ENCODE results near the gene CLOCK. TPM values are rescaled to one million over a fixed set of nuclear protein-coding genes. Genes with fewer than 3 reads are reported as not detected.

CLOCK gene
- total RNA-seq, 2 experiments from 2014 or later = 1.9 to 9.0 TPM

DNA sequence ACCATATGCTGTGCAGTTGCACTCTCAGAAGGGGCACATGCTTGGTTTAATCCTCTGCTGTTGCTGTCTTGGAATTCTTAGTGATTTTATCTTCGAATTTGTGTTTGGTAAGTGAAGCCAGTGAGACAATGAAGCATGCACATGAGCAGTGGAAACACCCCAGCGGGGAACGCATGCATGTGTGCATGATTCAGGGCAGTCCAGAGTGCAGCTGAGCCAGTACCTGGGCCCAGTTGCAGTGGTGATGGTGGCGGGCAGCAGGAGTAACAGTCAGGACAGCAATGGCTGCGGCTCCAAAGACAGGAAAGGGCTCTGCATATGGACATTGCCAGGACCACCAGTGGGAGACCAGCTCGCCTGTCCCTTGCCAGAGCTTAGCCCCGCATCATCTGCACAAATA, 165.2 kb downstream of the CLOCK start:
- H3K4me3 ChIP-seq (ENCODE audit: low read depth, low read length, poor library complexity, severe bottlenecking) = no peak overlapping the region
- no peak for DNase-seq (ENCODE audit: low spot score)
- H2AFZ ChIP-seq (ENCODE audit: low read length) = no peak overlapping the region
- no peak overlapping the region for H3K4me2 ChIP-seq (ENCODE audit: low read length)
- no peaks in the 10 kb centered on the region for H3K9me3 ChIP-seq (ENCODE audit: low read length)
- CTCF ChIA-PET (ENCODE audit: unreplicated experiment) = no interaction called here
- BruUV-seq (replicated peaks) = no TSS peak
- H3K36me3 ChIP-seq (ENCODE audit: insufficient read depth, low read length) = no peaks in the 10 kb centered on the region
- no peak overlapping the region for H3K27ac ChIP-seq (ENCODE audit: low read depth, low read length, poor library complexity, severe bottlenecking)
- H4K20me1 ChIP-seq (ENCODE audit: insufficient read depth, low read length) = no peaks in the 10 kb centered on the region
- H3K9me2 ChIP-seq (ENCODE audit: insufficient read depth, low read length) = no peaks in the 10 kb centered on the region
- intact Hi-C loops (cut with micrococcal nuclease; ENCODE audit: unreplicated experiment) = no loop called here
- H3K4me1 ChIP-seq (ENCODE audit: insufficient read depth, low read length, poor library complexity, severe bottlenecking) = peaks cover 5% of the 10 kb centered on the region
- TF ChIP-seq, protein P1, sequence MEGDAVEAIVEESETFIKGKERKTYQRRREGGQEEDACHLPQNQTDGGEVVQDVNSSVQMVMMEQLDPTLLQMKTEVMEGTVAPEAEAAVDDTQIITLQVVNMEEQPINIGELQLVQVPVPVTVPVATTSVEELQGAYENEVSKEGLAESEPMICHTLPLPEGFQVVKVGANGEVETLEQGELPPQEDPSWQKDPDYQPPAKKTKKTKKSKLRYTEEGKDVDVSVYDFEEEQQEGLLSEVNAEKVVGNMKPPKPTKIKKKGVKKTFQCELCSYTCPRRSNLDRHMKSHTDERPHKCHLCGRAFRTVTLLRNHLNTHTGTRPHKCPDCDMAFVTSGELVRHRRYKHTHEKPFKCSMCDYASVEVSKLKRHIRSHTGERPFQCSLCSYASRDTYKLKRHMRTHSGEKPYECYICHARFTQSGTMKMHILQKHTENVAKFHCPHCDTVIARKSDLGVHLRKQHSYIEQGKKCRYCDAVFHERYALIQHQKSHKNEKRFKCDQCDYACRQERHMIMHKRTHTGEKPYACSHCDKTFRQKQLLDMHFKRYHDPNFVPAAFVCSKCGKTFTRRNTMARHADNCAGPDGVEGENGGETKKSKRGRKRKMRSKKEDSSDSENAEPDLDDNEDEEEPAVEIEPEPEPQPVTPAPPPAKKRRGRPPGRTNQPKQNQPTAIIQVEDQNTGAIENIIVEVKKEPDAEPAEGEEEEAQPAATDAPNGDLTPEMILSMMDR (conservative IDR thresholded peaks at IDR 0.05; ENCODE audit: low read length) = no peak
- TF ChIP-seq EZH2phosphoT487 (IDR thresholded peaks at IDR 0.05; ENCODE audit: borderline replicate concordance, low read depth, low read length) = no peak
- POLR2A ChIA-PET = no interaction called here
- no peaks in the 10 kb centered on the region for H3K79me2 ChIP-seq (ENCODE audit: insufficient read depth, low read depth, low read length)

DNA sequence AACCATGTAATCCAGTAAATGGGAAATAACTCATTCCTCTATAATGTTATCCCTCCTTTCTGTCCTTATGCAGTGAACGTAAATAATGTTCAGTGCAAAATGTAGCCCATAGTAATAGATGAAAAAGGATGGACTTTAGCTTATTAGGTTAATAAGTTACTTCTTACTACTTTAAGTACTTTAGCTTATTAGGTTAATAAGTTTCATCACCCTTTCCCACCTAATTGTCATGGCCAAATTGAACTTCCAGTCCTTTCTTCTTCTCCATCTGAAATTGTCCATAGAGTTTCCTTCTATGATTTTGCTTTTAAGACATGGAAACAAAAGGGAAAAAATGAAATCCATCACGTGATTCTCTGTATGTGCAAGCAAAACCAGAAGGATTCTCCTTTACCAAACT, 166.1 kb downstream of the CLOCK start:
- Histone ChIP-seq H3K4me3 (ENCODE audit: low read depth, low read length, poor library complexity, severe bottlenecking) (no peak overlapping the region), H4K20me1 (ENCODE audit: insufficient read depth, low read length) (no peaks in the 10 kb centered on the region), H3K27ac (ENCODE audit: low read depth, low read length, poor library complexity, severe bottlenecking) (no peak overlapping the region), H3K36me3 (ENCODE audit: insufficient read depth, low read length) (no peaks in the 10 kb centered on the region), H3K4me2 (ENCODE audit: low read length) (no peak overlapping the region), H3K9me3 (ENCODE audit: low read length) (no peaks in the 10 kb centered on the region), H3K79me2 (ENCODE audit: insufficient read depth, low read depth, low read length) (no peaks in the 10 kb centered on the region), H3K4me1 (ENCODE audit: insufficient read depth, low read length, poor library complexity, severe bottlenecking) (no peaks in the 10 kb centered on the region), H3K9me2 (ENCODE audit: insufficient read depth, low read length) (no peaks in the 10 kb centered on the region), H2AFZ (ENCODE audit: low read length) (no peak overlapping the region)
- no peak for DNase-seq (ENCODE audit: low spot score)
- intact Hi-C loops (cut with micrococcal nuclease; ENCODE audit: unreplicated experiment) = no loop called here
- TF ChIP-seq, protein P1 (conservative IDR thresholded peaks at IDR 0.05; ENCODE audit: low read length) = no peak
- no peak for TF ChIP-seq EZH2phosphoT487 (IDR thresholded peaks at IDR 0.05; ENCODE audit: borderline replicate concordance, low read depth, low read length)
- BruUV-seq (replicated peaks) = no TSS peak
- POLR2A ChIA-PET = no interaction called here
- CTCF ChIA-PET (ENCODE audit: unreplicated experiment) = no interaction called here

DNA sequence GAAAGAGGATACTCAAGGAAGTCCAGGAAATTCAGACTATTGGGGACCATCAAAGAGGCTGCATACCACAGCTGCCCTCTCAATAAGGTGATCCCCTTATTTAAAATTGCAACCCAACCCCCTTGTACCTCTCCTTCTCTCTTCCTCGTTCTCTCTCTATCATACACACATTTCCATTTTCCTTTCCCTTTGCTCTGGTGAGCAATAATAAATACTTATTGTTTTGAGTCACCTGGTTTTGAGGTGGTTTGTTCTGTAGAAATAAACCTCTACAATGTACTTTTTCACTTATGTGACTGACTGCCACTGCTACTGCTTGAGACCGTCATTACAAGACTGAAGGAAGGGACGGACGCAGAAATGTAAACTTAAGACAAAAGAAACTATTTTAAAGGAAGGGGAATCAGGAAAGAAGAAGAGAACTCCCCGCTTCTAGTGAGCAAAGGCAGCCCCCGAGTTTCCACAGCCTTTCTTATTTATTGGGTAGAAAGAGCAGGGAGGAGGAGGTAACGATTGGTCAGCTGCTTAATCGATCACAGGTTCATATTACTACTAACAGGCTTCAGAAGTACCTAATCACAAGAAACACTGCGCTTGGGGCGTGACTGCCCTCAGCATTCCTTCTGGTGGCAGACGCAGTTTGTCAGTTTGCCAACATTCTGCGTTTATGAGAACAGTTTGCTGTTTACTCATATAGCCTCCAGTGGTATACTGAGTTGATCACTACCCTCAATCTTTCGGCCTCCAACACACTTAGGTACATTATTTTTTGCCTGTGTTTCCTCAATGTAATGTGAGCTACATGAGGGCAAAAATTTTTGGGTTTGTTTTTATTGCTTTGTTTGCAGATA, 167.9 kb downstream of the CLOCK start:
- H3K9me3 ChIP-seq (ENCODE audit: low read length) = no peaks in the 10 kb centered on the region
- H3K36me3 ChIP-seq (ENCODE audit: insufficient read depth, low read length) = no peaks in the 10 kb centered on the region
- no peaks in the 10 kb centered on the region for H3K4me1 ChIP-seq (ENCODE audit: insufficient read depth, low read length, poor library complexity, severe bottlenecking)
- DNase-seq (ENCODE audit: low spot score) = no peak
- TF ChIP-seq, protein P1 (conservative IDR thresholded peaks at IDR 0.05; ENCODE audit: low read length) = no peak
- TF ChIP-seq EZH2phosphoT487 (IDR thresholded peaks at IDR 0.05; ENCODE audit: borderline replicate concordance, low read depth, low read length) = no peak
- CTCF ChIA-PET (ENCODE audit: unreplicated experiment) = no interaction called here
- no TSS peak for BruUV-seq (replicated peaks)
- POLR2A ChIA-PET = interaction anchor here (0.8 kb wide), 1 partner anchor 10 kb away, joined by 4 read pairs; no protein-coding TSS in a partner anchor
- H4K20me1 ChIP-seq (ENCODE audit: insufficient read depth, low read length) = no peaks in the 10 kb centered on the region
- intact Hi-C loops (cut with micrococcal nuclease; ENCODE audit: unreplicated experiment) = no loop called here
- no peak overlapping the region for H3K4me3 ChIP-seq (ENCODE audit: low read depth, low read length, poor library complexity, severe bottlenecking)
- H2AFZ ChIP-seq (ENCODE audit: low read length) = no peak overlapping the region
- no peaks in the 10 kb centered on the region for H3K79me2 ChIP-seq (ENCODE audit: insufficient read depth, low read depth, low read length)
- no peak overlapping the region for H3K4me2 ChIP-seq (ENCODE audit: low read length)
- H3K9me2 ChIP-seq (ENCODE audit: insufficient read depth, low read length) = no peaks in the 10 kb centered on the region
- H3K27ac ChIP-seq (ENCODE audit: low read depth, low read length, poor library complexity, severe bottlenecking) = no peak overlapping the region

All from OCI-LY7 (cell line).